22Rv1 (cell line): ENCODE data around the gene JAM2.
A peak's percentile ranks its signal among the peaks of the same experiment; 100 is the strongest.

ENCODE experiments used
- ZFX ChIP-seq: fragments of 450-650 bp; IDR thresholded peaks from 2 replicates; pipeline ENCODE4 v1.6.1; 2017; ENCODE audit warnings: antibody characterized with exemption, borderline replicate concordance
- TF ChIP-seq, protein P1 (sequence below): fragments of 450-650 bp; IDR thresholded peaks from 2 replicates; pipeline ENCODE4 v1.5.1; 2017; ENCODE audit warnings: mild to moderate bottlenecking

DNA sequence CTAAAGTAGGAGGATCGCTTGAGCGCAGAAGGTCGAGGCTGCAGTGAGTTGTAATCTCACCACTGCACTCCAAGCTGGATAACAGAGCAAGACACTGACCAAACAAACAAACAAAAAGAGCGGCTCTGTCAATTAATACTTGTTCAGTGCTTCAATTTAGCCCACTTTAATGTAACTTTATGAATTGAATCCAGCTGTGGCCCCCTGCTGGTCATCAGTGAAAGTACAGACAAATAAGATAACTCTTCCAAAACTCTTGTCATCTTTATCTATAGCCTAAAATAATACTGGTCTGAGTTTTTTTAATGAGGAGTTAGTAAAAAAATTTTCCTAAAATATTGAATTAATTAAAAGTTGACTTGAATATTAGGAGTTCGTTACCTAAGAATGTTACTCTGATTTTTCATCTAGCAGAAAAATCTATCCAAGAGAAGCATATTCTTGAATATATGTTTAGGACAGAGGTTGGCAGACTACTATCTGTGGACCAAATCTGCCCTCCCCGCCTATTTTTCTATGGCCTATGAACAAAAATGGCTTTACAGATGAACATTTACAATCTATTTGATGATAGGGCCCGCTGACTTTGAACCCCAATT lies 69.5 kb downstream of the JAM2 start:
- TF ChIP-seq, protein P1, sequence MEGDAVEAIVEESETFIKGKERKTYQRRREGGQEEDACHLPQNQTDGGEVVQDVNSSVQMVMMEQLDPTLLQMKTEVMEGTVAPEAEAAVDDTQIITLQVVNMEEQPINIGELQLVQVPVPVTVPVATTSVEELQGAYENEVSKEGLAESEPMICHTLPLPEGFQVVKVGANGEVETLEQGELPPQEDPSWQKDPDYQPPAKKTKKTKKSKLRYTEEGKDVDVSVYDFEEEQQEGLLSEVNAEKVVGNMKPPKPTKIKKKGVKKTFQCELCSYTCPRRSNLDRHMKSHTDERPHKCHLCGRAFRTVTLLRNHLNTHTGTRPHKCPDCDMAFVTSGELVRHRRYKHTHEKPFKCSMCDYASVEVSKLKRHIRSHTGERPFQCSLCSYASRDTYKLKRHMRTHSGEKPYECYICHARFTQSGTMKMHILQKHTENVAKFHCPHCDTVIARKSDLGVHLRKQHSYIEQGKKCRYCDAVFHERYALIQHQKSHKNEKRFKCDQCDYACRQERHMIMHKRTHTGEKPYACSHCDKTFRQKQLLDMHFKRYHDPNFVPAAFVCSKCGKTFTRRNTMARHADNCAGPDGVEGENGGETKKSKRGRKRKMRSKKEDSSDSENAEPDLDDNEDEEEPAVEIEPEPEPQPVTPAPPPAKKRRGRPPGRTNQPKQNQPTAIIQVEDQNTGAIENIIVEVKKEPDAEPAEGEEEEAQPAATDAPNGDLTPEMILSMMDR = peak; percentile 89
- no peak for TF ChIP-seq ZFX
